IPS-NIHi7 (cell line): ENCODE measurements around the gene CD59.
"Not testable (repeated sequence)": the region's sequence is repeated elsewhere in the genome, so short reads cannot be mapped to it uniquely, and the experiment has no call there.

Experiments
- DNase-seq: peaks from one replicate; pipeline ENCODE4 v3.0.0; 2012; ENCODE audit warnings: mixed read lengths; ENCODE audit errors: extremely low spot score

Gene CD59

DNA sequence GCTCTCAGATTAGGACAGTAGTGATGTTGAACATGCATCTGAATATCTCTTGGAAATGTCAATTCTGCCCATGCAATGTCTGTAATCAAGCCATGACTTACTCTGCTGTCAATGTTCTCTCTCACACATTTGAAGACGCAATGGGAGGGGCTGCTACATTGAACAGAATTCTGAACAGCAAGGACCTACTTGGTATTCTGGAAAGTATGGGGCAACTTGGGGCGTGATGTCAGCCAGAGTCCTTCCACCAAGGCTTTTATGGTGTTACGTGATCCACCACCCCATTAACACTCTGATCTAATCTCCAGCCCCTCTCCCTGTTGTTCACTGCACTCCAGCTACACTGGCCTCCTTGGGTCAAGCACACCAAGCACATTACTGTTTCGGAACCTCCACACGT is 7.1 kb upstream of the CD59 start:
- DNase-seq: no peak

DNA sequence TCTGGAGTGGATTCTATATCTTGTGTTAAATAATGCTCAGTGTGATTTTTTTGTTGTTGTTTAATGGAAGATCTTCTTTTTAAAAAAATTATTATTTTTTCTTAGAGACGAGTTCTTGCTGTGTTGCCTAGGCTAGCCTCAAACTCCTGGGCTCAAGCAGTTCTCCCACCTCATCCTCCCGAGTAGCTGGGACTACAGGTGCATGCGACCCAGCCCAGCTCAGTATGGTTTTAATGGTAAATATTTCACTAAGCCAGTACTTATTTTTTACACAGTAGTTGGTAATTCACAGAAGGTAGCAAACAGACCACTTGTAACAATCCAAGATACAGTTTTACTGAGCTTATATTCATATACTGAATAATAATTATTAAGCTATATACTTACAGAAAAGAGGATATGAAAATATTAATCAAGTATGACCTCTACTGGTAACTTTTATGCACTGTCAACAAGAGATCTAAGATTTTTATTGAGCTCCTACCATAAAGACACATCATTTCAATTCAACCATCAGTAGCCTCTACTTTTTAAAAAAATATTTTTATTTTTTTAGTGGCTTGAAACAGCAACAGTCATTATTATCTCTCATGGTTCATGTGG is 6.1 kb upstream of the CD59 start:
- DNase-seq: no peak

- DNase-seq: no peak
These were observed 5.6 kb upstream of the CD59 start for GRCh38 chr11:33741806-33742205.

GRCh38 chr11:33737362-33737821 is 1.2 kb upstream of the CD59 start:
- no peak for DNase-seq

- DNase-seq: no peak
These were observed 714 bp downstream of the CD59 start for GRCh38 chr11:33735271-33736147.

DNA sequence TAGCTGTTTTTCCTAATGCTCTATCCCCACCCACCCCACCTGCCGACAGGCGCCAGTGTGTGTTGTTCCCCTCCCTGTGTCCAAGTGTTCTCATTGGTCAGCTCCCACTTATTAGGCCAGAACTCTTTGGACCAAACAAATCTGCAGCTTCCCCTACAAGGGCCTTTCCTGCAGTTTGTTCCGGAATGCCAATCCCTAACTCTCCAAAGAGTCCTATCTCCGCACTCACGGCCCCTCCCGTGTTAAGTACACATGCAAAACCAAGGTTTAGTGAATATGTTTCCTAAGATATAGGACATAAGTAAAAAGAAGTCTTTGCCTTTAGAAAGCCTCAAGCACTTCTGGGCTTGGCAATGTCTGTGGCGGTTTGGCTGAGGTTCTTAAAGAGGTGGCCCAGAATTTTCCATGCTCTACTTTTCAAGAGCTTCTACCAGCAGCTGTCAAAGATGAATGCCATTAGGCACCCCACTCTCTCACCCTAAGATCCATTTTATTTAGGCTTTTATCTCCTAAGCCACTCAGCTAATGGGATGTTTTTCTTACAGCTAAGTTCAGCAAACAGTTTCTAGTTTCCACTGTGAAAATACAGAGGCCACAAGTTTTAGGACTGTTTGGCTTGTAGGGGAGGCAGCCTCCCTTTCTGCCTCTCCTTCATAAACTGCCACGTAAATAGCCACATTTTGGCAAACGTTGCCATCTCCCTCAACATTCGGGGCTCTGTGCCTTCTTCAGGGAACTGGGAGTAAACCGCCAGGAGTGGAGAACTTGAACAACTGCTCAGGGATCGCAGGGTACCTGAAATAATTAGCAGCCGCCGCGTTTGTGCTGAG is 1.6 kb downstream of the CD59 start:
- no peak for DNase-seq

GRCh38 chr11:33733980-33734379 is 2.2 kb downstream of the CD59 start:
- DNase-seq: no peak

- DNase-seq: no peak
These were observed 4.3 kb downstream of the CD59 start for GRCh38 chr11:33731723-33732531.

GRCh38 chr11:33730716-33731115 is 5.5 kb downstream of the CD59 start:
- no peak for DNase-seq

GRCh38 chr11:33729072-33729664 is 7.1 kb downstream of the CD59 start:
- not testable (repeated sequence) for DNase-seq

GRCh38 chr11:33727539-33727938 is 8.7 kb downstream of the CD59 start:
- not testable (repeated sequence) for DNase-seq

DNA sequence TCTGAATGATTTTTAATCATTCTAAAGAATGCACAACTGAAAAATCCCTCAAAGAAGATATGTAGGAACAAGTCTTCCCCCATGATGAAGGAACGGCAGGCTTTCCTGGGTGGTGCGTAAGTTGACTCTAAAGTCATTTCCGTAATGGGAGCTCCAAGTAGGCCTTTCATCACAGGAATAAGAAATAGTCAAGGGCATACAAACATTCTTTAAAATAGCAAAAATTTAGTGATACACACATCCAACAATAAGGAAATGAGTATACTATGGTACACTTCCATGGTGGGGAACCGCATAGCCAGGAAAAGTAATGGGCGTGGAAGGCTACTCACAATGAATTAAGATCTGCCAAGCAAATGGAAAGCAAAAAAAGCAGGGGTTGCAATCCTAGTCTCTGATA is 10.7 kb downstream of the CD59 start:
- no peak for DNase-seq

DNA sequence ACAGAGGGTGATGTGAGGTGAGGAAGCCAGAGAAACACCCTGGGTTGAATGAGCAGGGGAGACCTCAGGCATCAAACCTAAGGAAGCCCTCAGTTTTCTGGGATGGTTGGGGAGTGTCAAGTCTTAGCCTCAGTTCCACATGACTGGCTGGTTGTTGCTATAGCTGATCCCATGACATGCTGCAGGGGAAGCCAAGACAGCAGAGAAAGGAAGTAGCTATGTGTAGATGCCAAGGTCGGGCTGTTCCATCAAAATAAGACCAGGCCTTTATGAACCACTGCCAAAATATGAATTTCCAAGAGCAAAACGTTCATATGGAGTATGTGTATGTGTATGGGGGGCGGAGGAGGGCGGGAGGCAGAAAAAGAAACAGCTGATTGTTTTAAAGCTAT is 11.6 kb downstream of the CD59 start:
- DNase-seq: no peak

DNA sequence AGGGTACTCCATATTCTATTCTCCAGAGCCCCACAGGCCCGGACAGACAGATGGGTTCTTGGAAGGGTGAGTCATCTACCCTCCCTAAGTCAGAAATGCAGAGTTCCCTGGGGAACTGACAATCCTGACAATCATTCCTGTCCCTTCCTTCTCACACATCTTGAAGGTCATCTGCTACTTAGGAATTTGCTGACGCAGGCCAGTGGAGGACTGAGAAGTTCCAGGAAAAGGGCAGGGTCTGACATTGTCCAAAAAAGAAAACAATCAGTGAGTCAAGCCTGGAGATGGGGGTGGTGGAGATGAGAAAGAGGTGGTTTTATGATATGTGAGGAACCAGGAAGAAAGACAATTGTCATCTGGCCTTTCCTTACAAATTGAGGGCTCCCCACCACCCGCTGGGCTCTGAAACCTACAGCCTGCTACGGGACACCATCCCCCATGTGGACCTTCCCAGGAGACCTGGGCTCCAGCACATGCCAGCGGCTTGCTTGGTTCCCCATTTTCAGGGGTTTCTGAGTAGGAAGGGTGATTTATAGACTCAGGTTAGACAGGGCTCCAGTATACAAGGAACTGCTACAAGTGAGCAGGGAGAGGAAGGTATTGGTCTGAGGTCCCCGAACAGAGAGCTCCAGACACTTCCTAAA is 12.9 kb downstream of the CD59 start:
- peak; percentile 24 for DNase-seq

- no peak for DNase-seq
These were observed 13.5 kb downstream of the CD59 start for GRCh38 chr11:33722590-33723234.

DNA sequence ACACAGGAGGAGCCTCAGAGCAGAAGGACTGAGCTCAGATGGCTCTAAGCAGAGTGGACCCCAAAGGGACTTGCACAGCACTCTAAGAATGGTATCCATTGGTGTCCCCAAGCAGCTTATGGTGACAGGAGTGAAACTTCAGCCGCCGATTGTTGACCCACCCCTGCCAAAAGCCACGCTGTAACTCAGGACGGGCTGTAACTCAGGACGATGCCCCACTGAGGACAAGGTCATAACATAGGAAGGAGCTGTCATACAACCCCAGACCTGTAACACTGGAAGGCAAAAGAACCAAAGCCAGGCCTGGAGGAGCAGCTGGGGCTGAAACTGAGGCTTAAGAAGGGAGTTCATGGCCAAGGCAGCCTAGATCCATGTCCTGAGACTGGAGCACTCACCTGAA is 14.2 kb downstream of the CD59 start:
- DNase-seq: no peak

GRCh38 chr11:33721426-33721825 is 14.8 kb downstream of the CD59 start:
- no peak for DNase-seq

DNA sequence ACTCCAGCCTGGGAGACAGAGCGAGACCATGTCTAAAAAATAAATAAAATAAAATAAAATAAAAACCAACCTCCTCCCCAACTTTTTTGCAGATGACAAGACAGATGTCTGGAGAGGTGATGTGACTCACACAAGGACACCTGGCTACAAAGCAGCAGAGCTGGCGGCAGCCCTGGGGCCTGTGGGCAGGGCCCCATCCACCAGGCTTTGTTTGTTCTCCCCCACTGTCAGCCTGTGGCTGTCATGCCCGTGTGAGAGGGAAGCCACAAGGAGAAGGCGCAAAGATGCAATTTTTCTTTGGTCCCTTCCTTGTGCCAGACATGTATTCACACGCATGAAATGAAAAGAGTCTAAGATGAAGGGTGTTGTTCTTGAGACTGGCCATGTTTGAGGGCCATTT is 16.6 kb downstream of the CD59 start:
- DNase-seq: no peak

GRCh38 chr11:33718440-33718839 is 17.8 kb downstream of the CD59 start:
- DNase-seq: no peak

DNA sequence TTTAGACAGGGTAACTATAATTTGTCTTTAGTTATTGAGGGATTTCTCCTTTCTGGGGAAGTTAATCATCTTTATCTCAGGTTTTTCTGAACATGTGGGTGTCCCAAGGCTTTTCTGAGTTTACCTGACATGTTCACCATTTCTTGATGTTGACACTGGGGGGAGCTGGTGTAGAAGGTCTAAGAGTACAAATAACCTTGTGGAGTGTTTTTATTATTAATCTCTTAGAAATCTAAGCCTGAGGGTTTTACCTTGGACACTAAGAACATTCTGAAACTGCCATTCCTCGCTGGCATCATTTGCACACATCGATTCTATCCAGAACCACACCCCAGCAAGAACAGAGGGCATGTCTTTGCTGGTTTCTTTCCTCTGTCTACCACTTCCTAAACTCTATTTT is 20.0 kb downstream of the CD59 start:
- no peak for DNase-seq
